Fibroblast of pulmonary artery (primary cell): Measurements from ENCODE around the gene CFAP57.

Source experiments
- DNase-seq: peaks from one replicate; pipeline ENCODE4 v3.0.0-alpha.2; 2010; ENCODE audit warnings: low read depth
- H3K4me3 ChIP-seq: replicated peaks from 2 replicates; pipeline ENCODE4 v1.5.1; 2011; ENCODE audit warnings: low read depth, mild to moderate bottlenecking, control low read depth, low read length, moderate library complexity
- CTCF ChIP-seq: IDR thresholded peaks from 2 replicates; pipeline ENCODE4 v1.5.1; 2011; ENCODE audit warnings: mild to moderate bottlenecking, control low read depth, low read length, inconsistent platforms; ENCODE audit errors: missing control alignments

CFAP57 gene

GRCh38 chr1:43171876-43172526, at the start of gene CFAP57, which contains the start of gene EBNA1BP2:
CFAP57 (plus strand) TSS chr1:43172330; CDS start chr1:43172754, 424 bp downstream.
EBNA1BP2 (minus strand) TSS chr1:43172290; CDS start chr1:43172118, 172 bp downstream.
- H3K4me3 ChIP-seq: peak within 1 kb of the TSS; percentile 96
- DNase-seq: peak; percentile 96
- no peak for TF ChIP-seq CTCF

GRCh38 chr1:43123031-43123430, 49.1 kb upstream of the CFAP57 start:
- no peak for DNase-seq
- TF ChIP-seq CTCF: no peak
- H3K4me3 ChIP-seq: no peak overlapping the region

DNA sequence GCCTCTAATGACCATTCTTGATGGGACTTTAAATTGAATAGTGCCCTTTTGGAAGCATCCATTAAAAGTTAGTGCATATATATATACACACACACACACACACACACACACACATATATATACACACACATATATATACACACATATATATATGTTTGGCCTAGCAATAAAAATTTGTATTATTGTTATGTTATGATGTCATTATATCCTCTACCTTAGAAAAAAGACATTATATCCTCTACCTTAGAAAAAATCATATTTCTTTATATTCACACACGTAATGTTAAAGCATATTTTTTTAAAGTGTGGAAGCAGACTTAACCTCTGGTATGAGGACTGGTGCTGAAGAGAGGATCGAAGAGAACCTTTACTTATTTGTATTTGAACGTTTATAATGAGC, 43.3 kb upstream of the CFAP57 start:
- DNase-seq: no peak
- H3K4me3 ChIP-seq: no peak overlapping the region
- no peak for TF ChIP-seq CTCF

GRCh38 chr1:43129426-43129825, 42.7 kb upstream of the CFAP57 start:
- no peak overlapping the region for H3K4me3 ChIP-seq
- TF ChIP-seq CTCF: no peak
- DNase-seq: no peak

- H3K4me3 ChIP-seq: no peak overlapping the region
- TF ChIP-seq CTCF: no peak
- DNase-seq: no peak
Measured at GRCh38 chr1:43134068-43134467, 38.1 kb upstream of the CFAP57 start.

GRCh38 chr1:43134640-43135039, 37.5 kb upstream of the CFAP57 start:
- no peak for DNase-seq
- H3K4me3 ChIP-seq: no peak overlapping the region
- TF ChIP-seq CTCF: no peak
